ENCODE results near the gene UNC5C.

The UNC5C gene

DNA sequence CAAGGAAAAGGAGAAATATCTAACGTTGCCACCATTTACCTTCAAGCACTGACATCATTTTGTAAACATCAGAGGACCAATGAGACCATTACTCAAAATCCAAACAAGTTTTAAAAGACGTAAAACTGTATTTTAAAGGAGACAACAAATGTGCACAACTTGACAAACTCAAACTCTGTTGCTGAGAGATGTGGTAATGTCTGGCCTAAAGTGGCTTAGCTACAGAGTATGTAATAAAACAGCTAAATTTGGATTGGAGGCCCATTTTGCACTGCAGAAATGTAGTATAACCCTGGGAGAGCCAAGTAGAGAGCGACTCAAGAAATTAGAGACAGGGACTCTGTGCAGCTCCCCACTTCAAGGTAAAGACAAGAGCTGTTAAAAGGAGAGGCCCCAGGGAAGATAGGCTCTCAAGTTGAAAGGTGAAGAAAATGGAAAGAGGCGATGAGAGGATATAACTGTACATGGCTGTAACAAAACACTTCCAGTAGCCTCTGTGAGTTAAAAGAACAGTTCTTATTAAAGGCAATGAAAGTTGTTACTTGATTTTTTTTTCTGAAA is 20.3 kb downstream of the UNC5C start:
- in situ Hi-C loops (cut with HindIII; ENCODE audit: low pct_ligation_motif_present, low pct_unique_long_range_greater_than_20kb, low sequenced_read_pairs) = no loop called here
- DNase-seq = no peak

- DNase-seq = no peak
- in situ Hi-C loops (cut with HindIII; ENCODE audit: low pct_ligation_motif_present, low pct_unique_long_range_greater_than_20kb, low sequenced_read_pairs) = no loop called here
These were observed 22.7 kb downstream of the UNC5C start for GRCh38 chr4:95526075-95526474.

DNA sequence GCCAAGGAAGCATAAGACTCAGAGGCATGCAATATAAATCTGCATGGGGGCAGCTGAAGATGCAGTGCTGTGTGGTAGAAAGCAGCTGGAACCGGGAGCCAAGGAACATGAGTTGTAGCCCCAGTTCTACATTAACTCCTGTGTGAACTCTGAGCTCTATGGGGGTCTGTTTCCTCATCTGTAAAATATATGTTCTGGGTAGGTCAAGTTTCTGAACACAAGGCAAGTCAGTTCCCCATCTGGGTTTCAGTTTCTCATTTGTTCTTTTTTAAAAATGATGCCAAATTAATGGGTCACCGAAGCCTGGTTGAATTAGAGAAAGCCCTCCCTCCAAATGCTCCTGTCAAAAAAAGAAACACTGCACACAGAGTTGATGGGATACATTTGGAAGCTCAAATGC is 24.0 kb downstream of the UNC5C start:
- in situ Hi-C loops (cut with HindIII; ENCODE audit: low pct_ligation_motif_present, low pct_unique_long_range_greater_than_20kb, low sequenced_read_pairs) = no loop called here
- no peak for DNase-seq

- DNase-seq = no peak
- in situ Hi-C loops (cut with HindIII; ENCODE audit: low pct_ligation_motif_present, low pct_unique_long_range_greater_than_20kb, low sequenced_read_pairs) = no loop called here
These were observed 24.6 kb downstream of the UNC5C start for GRCh38 chr4:95524184-95524583.

DNA sequence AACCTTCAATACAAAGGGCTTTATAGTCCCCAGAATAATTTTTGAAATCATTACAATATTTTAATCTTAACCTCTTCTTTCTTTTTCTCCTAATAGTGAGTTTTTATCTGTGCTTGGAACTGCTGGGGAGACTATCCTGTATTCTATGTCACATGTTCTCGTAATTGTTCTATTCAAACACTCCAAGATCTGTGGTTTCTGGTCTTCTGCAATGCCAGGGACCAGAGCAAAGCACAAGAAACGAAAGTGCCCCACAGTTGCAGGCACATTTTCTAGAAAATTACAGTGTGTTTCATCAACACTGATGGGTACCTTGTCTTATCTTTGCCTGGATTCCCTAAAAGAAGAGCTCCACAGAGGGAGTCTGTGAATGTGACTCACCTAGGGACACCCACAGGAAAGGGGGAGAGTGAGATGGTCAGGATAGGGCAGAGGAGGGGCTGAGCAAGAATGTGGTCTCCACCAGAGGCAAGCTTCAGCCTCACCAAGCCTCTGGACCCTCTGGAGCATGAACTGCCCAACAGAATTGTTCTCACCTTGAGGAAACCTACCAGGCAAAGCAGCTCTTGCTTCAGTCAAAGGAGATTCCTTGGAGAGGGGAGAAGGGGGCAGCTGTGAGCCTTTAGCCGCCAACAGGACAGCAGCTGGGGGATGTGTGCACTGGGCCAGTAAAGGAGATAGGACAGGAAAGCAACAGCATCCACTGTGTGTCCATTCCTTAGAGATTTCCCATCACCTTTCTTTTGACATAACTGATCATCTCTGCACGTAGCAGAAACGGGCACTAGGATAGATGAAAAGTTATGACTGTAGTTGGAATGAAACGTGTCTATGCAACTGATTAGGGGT is 25.9 kb downstream of the UNC5C start:
- in situ Hi-C loops (cut with HindIII; ENCODE audit: low pct_ligation_motif_present, low pct_unique_long_range_greater_than_20kb, low sequenced_read_pairs) = no loop called here

DNA sequence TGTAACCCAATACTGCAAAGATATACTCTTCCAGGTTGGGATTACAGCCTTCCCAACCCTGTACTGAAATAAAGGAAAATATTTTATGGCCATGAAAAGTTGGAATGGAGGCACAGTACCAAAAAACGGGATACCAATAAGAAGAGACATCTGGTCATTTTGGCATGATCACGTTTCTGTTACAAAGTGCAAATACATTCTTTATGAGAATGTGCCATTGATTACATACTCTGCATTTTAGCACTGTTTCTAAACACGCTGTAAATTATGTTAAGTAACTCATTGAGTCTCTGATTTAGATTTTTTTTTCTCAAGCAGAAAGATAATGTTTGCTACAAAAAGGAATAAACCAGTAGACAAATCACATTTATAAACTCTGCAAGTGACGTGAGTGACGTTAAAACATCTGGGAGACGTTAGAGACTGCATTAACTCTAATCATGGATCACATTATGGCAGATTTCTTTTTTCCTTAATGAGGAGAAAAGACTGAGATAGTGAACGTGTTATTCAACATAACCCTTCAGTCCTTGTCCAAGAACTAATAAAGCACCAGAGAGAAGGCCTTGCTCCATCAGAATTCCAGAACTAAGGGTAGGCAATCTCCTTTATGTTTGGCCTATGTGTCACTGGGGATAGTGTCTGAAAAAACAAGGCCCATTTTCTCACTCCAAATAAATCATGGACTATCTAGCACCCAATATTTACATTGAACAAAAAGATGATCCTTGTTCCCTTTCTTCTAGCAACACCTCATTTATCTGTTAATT is 31.0 kb downstream of the UNC5C start:
- in situ Hi-C loops (cut with HindIII; ENCODE audit: low pct_ligation_motif_present, low pct_unique_long_range_greater_than_20kb, low sequenced_read_pairs) = no loop called here
- DNase-seq = no peak

More for the DNA sequence above, 25.9 kb downstream of the UNC5C start:
- no peak for DNase-seq

DNA sequence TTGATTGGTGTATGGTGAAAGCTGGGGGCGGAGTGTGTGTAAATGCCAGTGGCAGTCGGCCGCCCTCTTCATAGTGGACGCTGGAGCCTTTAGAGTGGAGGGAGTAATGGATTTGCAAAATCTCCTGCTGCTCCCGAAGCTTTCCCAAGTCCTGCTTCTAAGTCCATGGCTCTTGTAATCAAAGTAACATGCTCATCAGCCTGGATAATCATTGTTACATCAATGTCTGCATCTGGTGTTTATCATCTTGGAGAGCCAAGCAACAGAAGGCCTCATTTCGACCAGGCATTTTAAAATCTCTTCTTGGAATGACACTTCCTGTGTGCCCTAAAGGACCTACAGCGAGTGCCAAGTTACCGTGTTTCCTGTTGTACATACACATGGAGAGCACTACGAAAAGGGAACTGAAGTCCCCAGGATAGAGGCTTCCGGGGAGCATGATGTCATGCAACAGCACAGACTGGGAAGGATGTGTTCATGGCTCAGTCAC is 32.2 kb downstream of the UNC5C start:
- in situ Hi-C loops (cut with HindIII; ENCODE audit: low pct_ligation_motif_present, low pct_unique_long_range_greater_than_20kb, low sequenced_read_pairs) = no loop called here
- no peak for DNase-seq

GRCh38 chr4:95515589-95515988 is 33.2 kb downstream of the UNC5C start:
- in situ Hi-C loops (cut with HindIII; ENCODE audit: low pct_ligation_motif_present, low pct_unique_long_range_greater_than_20kb, low sequenced_read_pairs) = no loop called here
- no peak for DNase-seq

DNA sequence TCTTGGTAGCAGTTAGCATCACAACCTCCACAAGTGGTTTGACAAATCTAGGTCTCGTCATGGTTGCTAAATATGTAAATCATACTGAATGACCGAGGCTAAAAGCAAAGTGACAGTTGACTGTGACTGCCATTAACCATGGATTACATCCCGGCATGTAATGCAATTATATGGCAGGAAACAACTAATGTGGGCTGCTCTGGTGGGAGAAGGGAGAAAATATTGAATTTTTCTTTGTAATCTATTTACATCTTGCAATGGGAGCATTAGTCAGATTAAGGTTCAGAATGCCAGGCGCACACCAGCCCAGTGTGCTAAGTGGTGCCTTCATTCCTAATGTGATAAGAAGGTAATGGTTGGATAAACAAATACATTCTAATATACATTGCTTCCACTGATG is 35.8 kb downstream of the UNC5C start:
- no peak for DNase-seq
- in situ Hi-C loops (cut with HindIII; ENCODE audit: low pct_ligation_motif_present, low pct_unique_long_range_greater_than_20kb, low sequenced_read_pairs) = no loop called here

- no peak for DNase-seq
- in situ Hi-C loops (cut with HindIII; ENCODE audit: low pct_ligation_motif_present, low pct_unique_long_range_greater_than_20kb, low sequenced_read_pairs) = no loop called here
These were observed 37.3 kb downstream of the UNC5C start for GRCh38 chr4:95511477-95511876.

GRCh38 chr4:95510877-95511276 is 37.9 kb downstream of the UNC5C start:
- in situ Hi-C loops (cut with HindIII; ENCODE audit: low pct_ligation_motif_present, low pct_unique_long_range_greater_than_20kb, low sequenced_read_pairs) = no loop called here
- DNase-seq = no peak

GRCh38 chr4:95510145-95510544 is 38.6 kb downstream of the UNC5C start:
- in situ Hi-C loops (cut with HindIII; ENCODE audit: low pct_ligation_motif_present, low pct_unique_long_range_greater_than_20kb, low sequenced_read_pairs) = no loop called here
- peak; percentile 17 for DNase-seq

DNA sequence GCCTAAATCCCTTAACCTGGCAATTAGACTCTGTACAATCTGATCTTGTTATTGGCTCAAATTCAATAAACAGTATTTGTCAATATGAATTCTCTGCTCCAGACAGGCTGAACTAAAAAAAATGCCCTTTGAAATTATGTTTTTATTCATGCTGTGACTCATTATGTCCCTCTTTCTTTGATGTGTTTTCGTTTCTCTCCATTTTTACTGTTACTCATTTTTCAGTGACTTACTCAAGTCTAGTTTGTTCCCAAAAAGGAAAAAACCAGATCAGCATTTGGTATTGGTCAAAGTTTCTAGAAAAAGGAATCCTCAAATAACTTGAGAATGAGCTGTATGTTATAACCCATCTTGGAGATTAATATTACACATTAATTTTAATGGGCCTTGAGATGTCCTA is 40.4 kb downstream of the UNC5C start:
- in situ Hi-C loops (cut with HindIII; ENCODE audit: low pct_ligation_motif_present, low pct_unique_long_range_greater_than_20kb, low sequenced_read_pairs) = no loop called here
- no peak for DNase-seq

DNA sequence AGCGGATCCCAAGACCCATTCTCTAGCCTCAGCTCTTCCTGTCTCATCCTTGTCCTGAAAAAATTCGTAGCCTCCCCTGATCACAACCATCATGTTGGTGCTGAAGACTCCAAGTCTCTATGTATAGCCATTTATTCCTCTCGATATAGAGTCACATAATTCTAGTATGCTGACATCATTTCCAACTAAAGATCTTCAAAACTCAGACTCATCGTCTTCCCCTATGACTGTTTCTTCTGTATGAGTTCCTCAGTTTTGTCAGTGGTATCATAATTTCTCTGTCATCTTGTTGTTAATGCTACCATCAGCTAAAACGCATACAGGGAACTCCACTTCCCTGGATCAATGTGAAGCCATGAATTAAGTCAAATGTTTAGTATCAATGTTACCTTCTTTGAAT is 41.2 kb downstream of the UNC5C start:
- in situ Hi-C loops (cut with HindIII; ENCODE audit: low pct_ligation_motif_present, low pct_unique_long_range_greater_than_20kb, low sequenced_read_pairs) = no loop called here
- DNase-seq = no peak

- no peak for DNase-seq
- in situ Hi-C loops (cut with HindIII; ENCODE audit: low pct_ligation_motif_present, low pct_unique_long_range_greater_than_20kb, low sequenced_read_pairs) = no loop called here
These were observed 41.6 kb downstream of the UNC5C start for GRCh38 chr4:95507147-95507546.

DNA sequence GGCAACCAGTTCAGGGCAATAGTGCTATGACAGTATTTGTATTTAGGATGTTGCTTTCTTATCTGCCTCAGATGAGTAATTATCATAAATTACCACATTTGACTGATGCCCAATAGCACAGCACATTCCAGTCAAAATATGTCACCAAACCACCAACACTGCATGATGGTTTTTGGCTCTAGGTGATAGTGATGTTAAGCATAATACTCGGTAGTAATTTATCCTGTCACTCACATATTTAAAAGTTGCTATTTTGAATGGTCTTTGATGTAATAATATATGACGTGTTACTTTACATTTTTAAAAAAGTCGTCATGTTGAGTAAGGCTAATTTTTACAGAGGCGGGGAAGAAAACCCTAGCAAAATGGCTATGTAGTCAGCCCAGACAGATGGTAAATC is 42.5 kb downstream of the UNC5C start:
- no peak for DNase-seq
- in situ Hi-C loops (cut with HindIII; ENCODE audit: low pct_ligation_motif_present, low pct_unique_long_range_greater_than_20kb, low sequenced_read_pairs) = no loop called here

DNA sequence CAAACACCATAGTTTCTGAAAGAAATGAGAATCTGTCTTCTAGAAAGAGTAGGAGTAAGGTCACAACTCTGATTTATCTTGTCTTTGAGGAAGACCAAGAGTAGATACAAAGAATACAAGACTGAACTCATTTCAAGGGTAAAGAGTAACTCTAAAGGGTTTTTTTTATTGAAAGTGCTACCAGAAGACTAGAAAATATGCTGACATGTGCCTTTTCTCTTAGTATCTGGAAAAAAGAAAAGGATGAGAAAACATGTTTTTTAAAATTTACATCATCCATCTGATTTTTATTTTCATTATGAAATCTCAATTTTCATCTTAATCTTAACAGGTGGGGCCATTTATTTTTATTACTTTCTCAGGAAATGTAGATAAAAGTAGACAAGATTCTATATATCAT is 43.0 kb downstream of the UNC5C start:
- in situ Hi-C loops (cut with HindIII; ENCODE audit: low pct_ligation_motif_present, low pct_unique_long_range_greater_than_20kb, low sequenced_read_pairs) = no loop called here
- DNase-seq = no peak

DNA sequence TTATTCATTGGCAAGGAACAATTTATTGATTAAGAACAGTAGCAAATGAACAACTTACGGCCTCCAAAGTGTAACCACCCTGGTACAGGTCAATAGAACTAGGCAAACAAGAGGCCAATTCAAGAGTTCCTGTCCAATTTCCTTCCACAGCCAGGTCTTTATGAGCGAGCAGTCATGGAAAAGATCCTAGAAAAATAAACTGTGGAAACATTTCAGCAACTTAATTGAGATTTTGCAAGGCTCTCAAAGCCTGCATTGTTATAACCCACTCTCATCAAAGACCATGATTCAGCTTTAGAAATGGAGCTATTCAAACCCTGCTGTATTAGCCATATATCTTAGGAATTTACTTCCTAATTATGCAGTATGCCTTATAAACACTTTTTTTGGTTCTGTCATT is 43.6 kb downstream of the UNC5C start:
- no peak for DNase-seq
- in situ Hi-C loops (cut with HindIII; ENCODE audit: low pct_ligation_motif_present, low pct_unique_long_range_greater_than_20kb, low sequenced_read_pairs) = no loop called here

- in situ Hi-C loops (cut with HindIII; ENCODE audit: low pct_ligation_motif_present, low pct_unique_long_range_greater_than_20kb, low sequenced_read_pairs) = no loop called here
- no peak for DNase-seq
These were observed 44.3 kb downstream of the UNC5C start for GRCh38 chr4:95504501-95504900.

Measured in ACHN (cell line).